ENCODE results near the gene NDUFA7.
A peak's percentile ranks its signal among the peaks of the same experiment; 100 is the strongest.

Gene NDUFA7

DNA sequence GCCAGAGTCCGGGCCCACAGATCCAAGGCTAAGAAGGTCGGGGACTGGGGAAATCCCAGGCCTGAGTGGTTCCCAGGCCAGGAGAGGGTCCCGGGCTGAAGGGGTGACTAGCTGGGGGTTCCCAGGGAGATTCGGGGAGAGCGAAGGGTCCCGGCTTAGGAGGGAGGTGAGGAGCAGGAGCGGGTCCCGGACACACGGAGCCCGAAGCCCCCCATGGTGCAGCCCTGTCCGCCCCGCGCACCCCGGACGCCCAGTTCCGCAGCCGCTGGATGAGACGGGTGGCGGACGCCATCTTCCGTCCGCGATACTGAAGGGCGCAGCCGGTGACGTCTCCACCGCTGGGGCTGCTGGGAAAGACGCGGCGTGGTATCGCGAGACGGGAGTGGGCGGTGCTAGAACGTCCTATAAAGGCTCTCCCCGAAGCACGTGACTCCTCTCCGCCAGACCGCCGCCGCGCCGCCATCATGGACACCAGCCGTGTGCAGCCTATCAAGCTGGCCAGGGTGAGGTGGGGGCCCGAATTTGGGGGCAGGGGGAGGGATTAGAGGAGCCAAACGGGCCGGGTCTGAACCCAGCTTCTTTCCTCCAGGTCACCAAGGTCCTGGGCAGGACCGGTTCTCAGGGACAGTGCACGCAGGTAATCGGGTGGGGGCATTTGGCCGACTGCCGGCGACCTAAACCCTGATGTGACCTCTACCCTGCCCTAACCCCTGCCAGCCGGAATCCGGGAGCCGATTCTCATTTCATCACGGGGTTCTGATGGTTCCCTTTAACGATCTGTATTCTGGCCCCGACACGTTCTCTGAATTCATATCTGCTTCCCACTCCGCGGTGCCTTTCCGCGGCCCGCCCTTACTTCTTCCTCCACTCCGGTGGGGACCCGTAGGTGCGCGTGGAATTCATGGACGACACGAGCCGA lies at the start of gene NDUFA7, which contains the start of gene RPS28:
Gene NDUFA7 (minus strand): TSS at position 309 of the 919 bp plus-strand sequence. CDS start 17 bp downstream, at position 292.
Gene RPS28 (plus strand): TSS at position 430 of the 919 bp plus-strand sequence. CDS start 35 bp downstream, at position 465.
- Histone ChIP-seq H3K9ac (ENCODE audit: low read depth, low read length) (peak within 1 kb of the TSS; percentile 99), H3K4me3 (ENCODE audit: low read depth, low read length) (peak within 1 kb of the TSS; percentile 99), H3K9me3 (ENCODE audit: control insufficient read depth, insufficient read depth, low read length) (no peaks in the 10 kb centered on the region), H3K4me1 (ENCODE audit: control insufficient read depth, insufficient read depth, low read length) (peaks cover 8% of the 10 kb centered on the region), H3K27me3 (ENCODE audit: control insufficient read depth, insufficient read depth, low read length) (no peaks in the 10 kb centered on the region), H3K36me3 (ENCODE audit: control insufficient read depth, insufficient read depth, low read length) (peaks cover 25% of the 10 kb centered on the region)

DNA sequence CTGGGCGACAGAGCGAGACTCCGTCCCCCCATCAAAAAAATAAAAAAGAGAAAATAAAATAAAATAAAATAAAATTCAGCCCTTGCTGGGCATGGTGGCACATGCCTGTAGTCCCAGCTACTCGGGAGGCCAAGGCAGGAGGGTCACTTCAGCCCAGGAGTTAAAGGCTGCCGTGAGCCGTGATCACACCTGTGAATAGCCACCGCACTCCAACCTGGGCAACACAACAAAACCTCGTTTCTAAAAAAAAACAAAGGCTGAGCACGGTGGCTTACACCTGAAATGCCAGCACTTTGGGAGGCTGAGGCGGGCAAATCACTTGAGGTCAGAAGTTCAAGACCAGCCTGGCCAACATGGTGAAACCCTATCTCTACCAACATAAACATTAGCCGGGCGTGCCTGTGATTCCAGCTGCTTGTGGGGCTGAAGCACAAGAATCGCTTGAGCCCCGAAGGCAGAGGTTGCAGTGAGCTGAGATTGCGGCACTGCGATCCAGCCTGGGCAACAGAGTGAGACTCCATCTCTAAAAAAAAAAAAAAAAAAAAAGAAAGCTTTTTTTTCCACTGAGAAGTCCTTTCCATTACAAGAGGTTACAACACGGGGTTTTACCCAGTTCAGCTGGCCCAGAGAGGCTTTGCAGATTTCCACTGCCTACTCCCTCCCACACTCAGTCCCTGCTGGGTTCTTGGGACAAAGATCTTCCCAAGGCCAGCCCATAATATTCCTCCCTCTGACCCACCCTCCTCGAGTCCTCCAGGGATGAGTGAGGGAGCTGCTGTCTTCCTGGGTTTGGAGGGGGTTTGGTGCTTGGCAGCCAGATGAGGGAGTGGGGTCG lies 49.2 kb upstream of the NDUFA7 start:
- H3K27me3 ChIP-seq (ENCODE audit: control insufficient read depth, insufficient read depth, low read length), result peaks cover 4% of the 10 kb centered on the region
- H3K36me3 ChIP-seq (ENCODE audit: control insufficient read depth, insufficient read depth, low read length), result peaks cover 14% of the 10 kb centered on the region
- no peak overlapping the region for H3K9ac ChIP-seq (ENCODE audit: low read depth, low read length)
- no peak overlapping the region for H3K4me3 ChIP-seq (ENCODE audit: low read depth, low read length)
- H3K9me3 ChIP-seq (ENCODE audit: control insufficient read depth, insufficient read depth, low read length), result no peaks in the 10 kb centered on the region
- peaks cover 3% of the 10 kb centered on the region for H3K4me1 ChIP-seq (ENCODE audit: control insufficient read depth, insufficient read depth, low read length)

DNA sequence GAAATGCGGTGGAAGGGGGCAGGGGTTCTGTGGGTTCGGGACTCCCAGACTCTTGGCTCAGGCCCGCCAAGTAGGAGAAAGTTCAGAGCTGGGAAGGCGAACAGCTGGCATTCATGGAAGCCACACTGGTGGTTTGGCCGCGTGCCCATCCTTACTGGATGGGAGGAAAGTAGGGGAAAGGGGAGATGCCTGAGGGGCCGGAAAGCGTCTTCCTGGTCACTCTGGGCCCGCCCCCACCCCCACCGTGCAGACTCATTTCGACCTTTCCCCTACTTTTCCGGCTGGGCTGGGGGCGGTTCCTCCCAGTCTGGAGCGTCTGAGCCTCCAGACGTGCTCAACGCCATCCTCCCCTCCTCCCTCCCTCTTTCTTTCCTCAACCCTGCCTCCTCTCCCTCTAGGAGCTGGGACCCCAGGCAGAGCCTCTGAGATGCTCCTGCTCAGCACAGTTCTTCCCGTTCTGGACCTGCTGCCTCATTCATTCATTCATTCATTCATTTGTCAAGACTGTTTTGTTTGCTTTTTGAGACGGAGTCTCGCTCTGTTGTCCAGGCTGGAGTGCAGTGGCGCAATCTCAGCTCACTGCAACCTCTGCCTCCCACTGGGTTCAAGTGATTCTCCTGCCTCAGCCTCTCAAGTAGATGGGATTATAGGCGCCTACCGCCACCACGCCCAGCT lies 46.3 kb upstream of the NDUFA7 start:
- H3K9me3 ChIP-seq (ENCODE audit: control insufficient read depth, insufficient read depth, low read length), result no peaks in the 10 kb centered on the region
- H3K27me3 ChIP-seq (ENCODE audit: control insufficient read depth, insufficient read depth, low read length), result peaks cover 5% of the 10 kb centered on the region
- H3K36me3 ChIP-seq (ENCODE audit: control insufficient read depth, insufficient read depth, low read length), result peaks cover 6% of the 10 kb centered on the region
- peak overlapping the region; percentile 58 for H3K4me3 ChIP-seq (ENCODE audit: low read depth, low read length)
- H3K9ac ChIP-seq (ENCODE audit: low read depth, low read length), result peak overlapping the region; percentile 65
- H3K4me1 ChIP-seq (ENCODE audit: control insufficient read depth, insufficient read depth, low read length), result peaks cover 3% of the 10 kb centered on the region

DNA sequence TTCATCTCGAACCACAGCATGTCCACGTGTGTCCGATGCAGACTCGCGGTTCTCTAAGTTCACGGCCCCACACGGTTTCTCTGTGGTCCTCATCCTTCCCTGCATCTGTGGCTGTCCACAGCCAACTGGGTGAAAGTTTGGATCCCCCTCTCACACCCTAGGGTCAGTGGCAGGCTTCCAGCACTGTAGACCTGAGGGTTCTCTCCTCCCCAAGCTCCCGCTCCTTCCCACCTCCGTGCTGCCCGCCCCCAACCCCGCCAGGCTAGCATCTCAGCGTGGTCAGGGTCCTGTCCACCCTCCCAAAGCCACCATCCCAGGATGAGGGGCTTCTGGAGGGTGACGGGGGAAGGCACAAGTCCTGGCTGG lies 45.8 kb upstream of the NDUFA7 start:
- Histone ChIP-seq H3K36me3 (ENCODE audit: control insufficient read depth, insufficient read depth, low read length) (peaks cover 6% of the 10 kb centered on the region), H3K27me3 (ENCODE audit: control insufficient read depth, insufficient read depth, low read length) (peaks cover 9% of the 10 kb centered on the region), H3K9ac (ENCODE audit: low read depth, low read length) (peak overlapping the region; percentile 65), H3K9me3 (ENCODE audit: control insufficient read depth, insufficient read depth, low read length) (no peaks in the 10 kb centered on the region), H3K4me1 (ENCODE audit: control insufficient read depth, insufficient read depth, low read length) (peaks cover 3% of the 10 kb centered on the region), H3K4me3 (ENCODE audit: low read depth, low read length) (peak overlapping the region; percentile 58)

DNA sequence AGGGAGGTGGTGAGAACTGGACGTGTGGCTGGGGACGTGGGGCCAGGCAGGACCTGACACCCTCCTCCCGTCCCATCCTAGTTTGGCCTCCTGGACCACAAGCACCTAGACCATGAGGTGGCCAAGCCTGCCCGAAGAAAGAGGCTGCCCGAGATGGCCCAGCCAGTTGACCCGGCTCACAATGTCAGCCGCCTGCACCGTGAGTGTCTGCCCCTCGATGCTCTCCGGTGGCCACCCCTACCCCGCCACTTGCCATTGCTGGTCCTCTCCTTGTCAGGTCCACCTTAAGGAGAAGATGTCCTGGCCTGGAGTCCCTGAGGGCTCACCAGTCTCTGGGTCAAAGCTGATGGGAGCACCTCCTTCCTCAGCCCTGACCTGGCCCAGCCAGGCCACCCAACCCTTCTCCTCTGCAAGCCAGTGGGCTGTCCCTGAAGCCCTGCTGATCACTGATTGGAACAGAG lies 45.0 kb upstream of the NDUFA7 start:
- H3K36me3 ChIP-seq (ENCODE audit: control insufficient read depth, insufficient read depth, low read length), result peaks cover 5% of the 10 kb centered on the region
- peaks cover 3% of the 10 kb centered on the region for H3K4me1 ChIP-seq (ENCODE audit: control insufficient read depth, insufficient read depth, low read length)
- no peak overlapping the region for H3K4me3 ChIP-seq (ENCODE audit: low read depth, low read length)
- H3K9ac ChIP-seq (ENCODE audit: low read depth, low read length), result no peak overlapping the region
- no peaks in the 10 kb centered on the region for H3K9me3 ChIP-seq (ENCODE audit: control insufficient read depth, insufficient read depth, low read length)
- H3K27me3 ChIP-seq (ENCODE audit: control insufficient read depth, insufficient read depth, low read length), result peaks cover 9% of the 10 kb centered on the region

DNA sequence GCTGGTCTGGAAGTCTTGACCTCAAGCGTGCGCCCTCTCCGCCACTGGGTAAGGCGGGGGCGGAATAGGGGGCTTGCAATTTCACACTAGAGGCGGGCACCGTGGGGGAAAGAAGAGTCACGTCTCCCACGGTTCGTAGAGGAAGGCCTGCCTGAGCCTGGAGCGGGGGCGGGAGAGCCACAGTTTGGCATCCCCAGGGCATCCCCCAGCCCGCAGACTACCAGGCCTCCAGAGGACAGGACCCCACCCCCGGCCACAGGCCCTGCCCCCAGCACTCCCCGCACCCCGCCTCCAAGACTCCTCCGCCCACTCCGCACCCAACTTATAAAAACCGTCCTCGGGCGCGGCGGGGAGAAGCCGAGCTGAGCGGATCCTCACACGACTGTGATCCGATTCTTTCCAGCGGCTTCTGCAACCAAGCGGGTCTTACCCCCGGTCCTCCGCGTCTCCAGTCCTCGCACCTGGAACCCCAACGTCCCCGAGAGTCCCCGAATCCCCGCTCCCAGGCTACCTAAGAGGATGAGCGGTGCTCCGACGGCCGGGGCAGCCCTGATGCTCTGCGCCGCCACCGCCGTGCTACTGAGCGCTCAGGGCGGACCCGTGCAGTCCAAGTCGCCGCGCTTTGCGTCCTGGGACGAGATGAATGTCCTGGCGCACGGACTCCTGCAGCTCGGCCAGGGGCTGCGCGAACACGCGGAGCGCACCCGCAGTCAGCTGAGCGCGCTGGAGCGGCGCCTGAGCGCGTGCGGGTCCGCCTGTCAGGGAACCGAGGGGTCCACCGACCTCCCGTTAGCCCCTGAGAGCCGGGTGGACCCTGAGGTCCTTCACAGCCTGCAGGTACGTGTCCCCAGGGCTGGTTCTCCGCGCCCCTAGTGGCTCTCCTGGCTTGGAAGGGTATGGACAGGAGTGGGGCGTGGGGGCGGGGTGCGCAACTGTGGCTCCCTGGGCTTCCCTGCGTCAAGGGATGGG lies 42.9 kb upstream of the NDUFA7 start, which contains the start of gene ANGPTL4:
Gene ANGPTL4 (plus strand): TSS at position 353 of the 969 bp plus-strand sequence. CDS start 167 bp downstream, at position 520.
- no peaks in the 10 kb centered on the region for H3K9me3 ChIP-seq (ENCODE audit: control insufficient read depth, insufficient read depth, low read length)
- H3K36me3 ChIP-seq (ENCODE audit: control insufficient read depth, insufficient read depth, low read length), result no peaks in the 10 kb centered on the region
- peaks cover 9% of the 10 kb centered on the region for H3K27me3 ChIP-seq (ENCODE audit: control insufficient read depth, insufficient read depth, low read length)
- peaks cover 3% of the 10 kb centered on the region for H3K4me1 ChIP-seq (ENCODE audit: control insufficient read depth, insufficient read depth, low read length)
- H3K9ac ChIP-seq (ENCODE audit: low read depth, low read length), result peak within 1 kb of the TSS; percentile 37
- H3K4me3 ChIP-seq (ENCODE audit: low read depth, low read length), result peak within 1 kb of the TSS; percentile 75

DNA sequence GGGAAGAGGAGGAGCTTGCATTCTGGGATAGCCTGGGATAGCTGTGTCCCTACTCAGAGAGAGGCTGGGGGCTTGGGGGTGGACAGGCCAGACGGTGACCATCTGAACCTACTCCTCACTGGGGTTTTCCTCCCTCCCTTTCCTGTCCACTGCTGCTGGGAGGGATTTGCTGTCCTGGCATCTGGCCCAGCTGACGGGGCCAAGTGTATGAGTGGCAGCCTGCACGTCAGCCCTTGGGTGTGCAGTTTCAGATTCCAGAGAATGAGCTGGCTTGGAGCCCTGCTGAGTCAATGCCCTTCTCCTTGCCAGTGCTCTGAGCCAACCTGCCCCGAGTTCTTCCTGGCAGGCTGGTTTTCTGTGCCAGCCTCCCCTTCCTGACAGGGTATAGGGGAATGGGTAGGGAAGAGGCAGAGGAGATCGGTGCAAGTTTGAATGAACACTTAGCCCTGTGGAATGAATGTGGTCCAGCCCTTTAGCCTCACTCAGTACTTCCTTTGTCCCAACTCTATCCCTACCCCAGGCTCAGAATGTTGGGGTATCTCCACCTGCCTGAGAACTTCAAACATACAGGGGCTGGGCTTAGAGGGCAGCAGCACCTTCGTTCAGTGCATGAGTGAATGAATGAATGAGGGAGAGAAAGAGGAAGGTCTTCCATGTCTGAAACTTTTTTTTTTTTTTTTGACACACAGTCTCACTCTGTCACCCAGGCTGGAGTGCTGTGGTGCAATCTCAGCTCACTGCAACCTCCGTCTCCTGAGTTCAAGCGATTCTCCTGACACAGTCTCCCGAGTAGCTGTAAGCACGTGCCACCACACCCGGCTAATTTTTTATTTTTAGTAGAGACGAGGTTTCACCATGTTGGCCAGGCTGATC lies 41.0 kb upstream of the NDUFA7 start:
- peaks cover 9% of the 10 kb centered on the region for H3K27me3 ChIP-seq (ENCODE audit: control insufficient read depth, insufficient read depth, low read length)
- H3K4me1 ChIP-seq (ENCODE audit: control insufficient read depth, insufficient read depth, low read length), result peaks cover 3% of the 10 kb centered on the region
- H3K9me3 ChIP-seq (ENCODE audit: control insufficient read depth, insufficient read depth, low read length), result no peaks in the 10 kb centered on the region
- no peaks in the 10 kb centered on the region for H3K36me3 ChIP-seq (ENCODE audit: control insufficient read depth, insufficient read depth, low read length)
- no peak overlapping the region for H3K4me3 ChIP-seq (ENCODE audit: low read depth, low read length)
- no peak overlapping the region for H3K9ac ChIP-seq (ENCODE audit: low read depth, low read length)

DNA sequence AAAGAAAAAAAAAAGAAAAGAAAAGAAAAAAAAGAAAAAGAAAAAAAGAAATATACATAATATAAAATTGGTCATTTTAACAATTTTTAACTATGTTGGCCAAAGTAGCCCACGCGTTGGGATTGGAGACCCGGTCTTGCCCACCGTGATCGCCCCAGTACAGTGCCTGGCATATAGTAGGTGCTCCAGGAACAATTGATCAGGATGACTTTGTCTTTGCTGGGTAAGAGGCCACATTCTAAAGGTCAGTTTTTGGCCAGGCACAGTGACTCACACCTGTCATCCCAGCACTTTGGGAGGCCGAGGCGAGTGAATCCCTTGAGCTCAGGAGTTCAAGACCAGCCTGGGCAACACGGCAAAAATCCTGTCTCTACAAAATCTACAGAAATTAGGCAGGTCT lies 39.0 kb upstream of the NDUFA7 start:
- no peaks in the 10 kb centered on the region for H3K9me3 ChIP-seq (ENCODE audit: control insufficient read depth, insufficient read depth, low read length)
- no peak overlapping the region for H3K4me3 ChIP-seq (ENCODE audit: low read depth, low read length)
- H3K27me3 ChIP-seq (ENCODE audit: control insufficient read depth, insufficient read depth, low read length), result peaks cover 5% of the 10 kb centered on the region
- no peak overlapping the region for H3K9ac ChIP-seq (ENCODE audit: low read depth, low read length)
- no peaks in the 10 kb centered on the region for H3K36me3 ChIP-seq (ENCODE audit: control insufficient read depth, insufficient read depth, low read length)
- no peaks in the 10 kb centered on the region for H3K4me1 ChIP-seq (ENCODE audit: control insufficient read depth, insufficient read depth, low read length)

DNA sequence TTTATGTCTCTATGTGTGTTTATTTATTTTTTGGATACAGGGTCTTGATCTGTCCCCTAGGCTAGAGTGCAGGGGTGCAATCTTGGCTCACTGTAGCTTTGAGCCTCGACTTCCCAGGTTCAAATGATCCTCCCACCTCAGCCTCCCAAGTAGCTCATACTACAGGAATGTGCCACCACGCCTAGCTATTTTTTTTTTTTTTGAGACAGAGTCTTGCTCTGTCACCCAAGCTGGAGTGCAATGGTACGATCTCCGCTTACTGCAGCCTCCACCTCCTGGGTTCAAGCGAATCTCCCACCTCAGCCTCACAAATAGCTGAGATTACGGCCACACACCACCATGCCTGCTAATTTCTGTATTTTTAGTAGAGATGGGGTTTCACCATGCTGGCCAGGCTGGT lies 37.8 kb upstream of the NDUFA7 start:
- no peaks in the 10 kb centered on the region for H3K4me1 ChIP-seq (ENCODE audit: control insufficient read depth, insufficient read depth, low read length)
- no peak overlapping the region for H3K9ac ChIP-seq (ENCODE audit: low read depth, low read length)
- H3K36me3 ChIP-seq (ENCODE audit: control insufficient read depth, insufficient read depth, low read length), result no peaks in the 10 kb centered on the region
- H3K27me3 ChIP-seq (ENCODE audit: control insufficient read depth, insufficient read depth, low read length), result peaks cover 5% of the 10 kb centered on the region
- no peaks in the 10 kb centered on the region for H3K9me3 ChIP-seq (ENCODE audit: control insufficient read depth, insufficient read depth, low read length)
- H3K4me3 ChIP-seq (ENCODE audit: low read depth, low read length), result no peak overlapping the region

DNA sequence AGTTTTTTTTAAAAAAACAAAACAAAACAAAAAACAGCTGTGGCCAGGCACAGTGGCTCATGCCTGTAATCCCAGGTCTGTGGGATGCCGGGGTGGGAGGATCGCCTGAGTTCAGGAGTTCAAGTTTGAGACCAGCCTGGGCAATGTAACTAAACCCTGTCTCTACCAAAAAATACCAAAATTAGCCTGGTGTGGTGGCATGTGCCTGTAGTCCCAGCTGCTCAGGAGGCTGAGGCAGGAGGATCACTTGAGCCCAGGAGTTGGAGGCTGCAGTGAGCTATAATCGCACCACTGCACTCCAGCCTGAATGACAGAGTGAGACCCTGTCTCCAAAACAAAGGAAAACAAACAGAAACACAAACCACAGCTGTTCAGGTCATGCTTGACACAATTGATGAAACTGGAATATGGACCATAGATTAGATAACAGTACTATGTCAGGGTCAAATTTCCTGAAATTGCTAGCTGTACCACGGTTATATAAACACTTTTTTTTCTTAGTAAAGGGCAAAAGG lies 35.9 kb upstream of the NDUFA7 start:
- no peaks in the 10 kb centered on the region for H3K9me3 ChIP-seq (ENCODE audit: control insufficient read depth, insufficient read depth, low read length)
- no peaks in the 10 kb centered on the region for H3K36me3 ChIP-seq (ENCODE audit: control insufficient read depth, insufficient read depth, low read length)
- peaks cover under 1% of the 10 kb centered on the region for H3K27me3 ChIP-seq (ENCODE audit: control insufficient read depth, insufficient read depth, low read length)
- no peak overlapping the region for H3K4me3 ChIP-seq (ENCODE audit: low read depth, low read length)
- H3K4me1 ChIP-seq (ENCODE audit: control insufficient read depth, insufficient read depth, low read length), result peaks cover 3% of the 10 kb centered on the region
- H3K9ac ChIP-seq (ENCODE audit: low read depth, low read length), result no peak overlapping the region

Measured in iPS-15b (cell line).